GM23338 (cell line): ENCODE measurements around the gene EMD.

Experiments used
- EZH2 ChIP-seq: fragments of 200-600 bp; sonication (generic); IDR thresholded peaks from one replicate; pipeline ENCODE4 v1.8.0; 2017; ENCODE audit warnings: antibody characterized with exemption, mild to moderate bottlenecking, low read depth; ENCODE audit not compliant: unreplicated experiment
- NANOG ChIP-seq: IDR thresholded peaks from 2 replicates; pipeline ENCODE4 v1.6.1; 2016; ENCODE audit warnings: antibody characterized with exemption, borderline replicate concordance

- TF ChIP-seq EZH2: no peak
- no peak for TF ChIP-seq NANOG
Measured at GRCh38 chrX:154351183-154352011, 27.7 kb upstream of the EMD start.
